GM19467 (cell line): ENCODE results near the gene MTHFSD.
A peak's percentile ranks its signal among the peaks of the same experiment; 100 is the strongest.

Experiments used
- ATAC-seq: cut with Tn5 transposase; IDR thresholded peaks from one replicate; pipeline ENCODE4 v1.9.1; 2021; ENCODE audit warnings: mild to moderate bottlenecking, moderate library complexity; ENCODE audit not compliant: unreplicated experiment

Gene MTHFSD

GRCh38 chr16:86572041-86572521 is 17.0 kb upstream of the MTHFSD start:
- ATAC-seq: no peak

DNA sequence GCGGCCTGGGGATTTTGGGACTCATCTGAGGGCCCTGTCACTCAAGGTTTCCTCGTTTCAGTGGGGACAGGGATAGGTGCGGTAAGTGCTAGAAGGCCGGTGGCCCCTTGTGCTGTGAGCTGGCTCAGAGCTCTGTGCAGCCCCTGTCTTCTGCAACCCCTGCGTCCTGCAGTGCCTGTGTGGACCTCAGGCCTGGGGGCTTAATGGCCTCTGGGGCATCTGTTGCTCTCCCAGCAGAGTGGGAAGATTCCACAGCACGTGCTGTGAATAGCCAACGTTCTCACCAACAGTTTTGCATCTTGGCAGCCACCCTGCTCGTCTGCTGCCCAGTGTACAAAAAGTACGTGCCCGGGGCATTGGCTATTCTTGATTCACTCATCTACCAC is 16.5 kb upstream of the MTHFSD start:
- no peak for ATAC-seq

DNA sequence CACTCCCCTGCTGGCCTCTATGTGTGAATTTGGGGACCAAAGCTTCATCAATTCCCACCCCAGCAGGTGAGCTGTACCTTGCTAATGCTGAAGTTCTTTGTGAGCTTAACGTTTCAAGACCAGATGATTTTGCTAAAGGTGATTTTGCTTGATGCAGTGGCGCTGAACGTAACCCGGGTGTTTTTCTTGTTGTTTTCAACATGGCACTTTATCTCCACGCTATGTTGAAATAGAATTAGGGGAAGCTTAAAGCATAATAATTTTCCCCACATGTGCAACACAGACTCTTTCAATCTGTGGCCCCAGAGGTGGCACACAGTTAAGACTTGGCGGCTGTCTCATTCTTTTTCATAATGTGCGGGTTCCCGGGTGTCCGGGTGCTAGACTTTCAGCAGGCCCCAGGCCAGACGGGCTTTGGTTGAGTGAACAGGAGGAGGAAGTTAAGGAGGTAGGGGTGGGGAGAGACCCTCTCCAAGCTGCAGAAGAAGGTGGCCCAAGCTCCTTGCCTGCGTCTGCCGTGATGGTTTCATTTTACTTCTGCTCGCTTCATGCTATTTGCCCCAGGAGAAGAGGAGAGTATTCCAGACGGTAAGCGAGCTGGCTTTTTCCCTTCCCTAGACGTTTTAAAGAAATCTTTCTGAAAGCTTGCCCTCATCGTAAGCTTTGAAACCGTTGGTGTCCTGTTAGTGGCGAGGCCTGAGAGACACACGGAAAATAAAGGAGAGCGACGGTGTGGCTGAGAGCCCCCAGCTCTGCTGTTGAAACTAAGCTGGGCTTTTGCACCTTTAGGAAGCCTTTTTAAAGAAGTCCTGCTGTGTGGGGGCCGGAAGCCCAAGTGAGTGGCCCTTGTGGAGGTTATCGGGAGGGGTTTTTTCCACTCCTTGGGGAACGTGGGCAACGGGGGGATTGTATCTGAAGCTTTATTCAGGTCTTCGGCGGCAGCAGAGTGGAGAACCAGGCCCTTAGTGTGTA is 15.8 kb upstream of the MTHFSD start:
- no peak for ATAC-seq

DNA sequence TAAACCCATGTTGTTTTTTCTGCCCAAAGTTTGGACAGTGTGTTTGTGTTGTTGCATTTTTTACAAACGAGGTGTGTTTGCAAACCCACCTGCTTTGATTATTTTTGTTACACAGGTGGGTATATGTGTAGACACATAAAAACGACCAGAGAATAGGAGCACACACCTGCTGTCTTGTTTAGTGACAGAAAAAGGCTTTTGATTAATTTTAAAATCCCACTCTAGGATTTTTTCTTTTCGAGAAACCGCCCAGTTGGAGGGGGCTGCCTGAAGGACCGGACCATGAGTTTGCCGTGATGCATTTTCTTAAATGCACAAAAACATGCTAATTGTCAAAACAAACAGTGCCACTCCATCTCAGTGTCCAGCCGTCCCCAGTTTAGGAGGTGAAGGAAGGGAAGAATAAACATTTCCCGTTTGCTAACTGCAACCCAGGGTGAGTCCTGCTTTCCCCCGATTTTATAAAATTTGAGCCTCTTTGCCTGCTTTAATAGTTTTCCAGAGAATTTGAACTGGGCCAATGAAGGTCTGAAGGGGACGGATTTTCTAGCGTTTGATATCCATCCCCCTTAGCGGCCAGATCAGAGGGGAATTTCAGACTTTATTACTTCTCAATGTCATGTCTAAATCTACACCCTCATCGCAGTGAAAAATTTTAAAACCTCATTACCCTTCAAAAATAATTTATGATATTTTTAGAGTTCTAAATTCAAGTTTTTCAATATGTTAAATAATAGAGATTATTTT is 14.8 kb upstream of the MTHFSD start:
- ATAC-seq: no peak

- ATAC-seq: no peak
Measured at GRCh38 chr16:86568677-86569623, 13.9 kb upstream of the MTHFSD start.

DNA sequence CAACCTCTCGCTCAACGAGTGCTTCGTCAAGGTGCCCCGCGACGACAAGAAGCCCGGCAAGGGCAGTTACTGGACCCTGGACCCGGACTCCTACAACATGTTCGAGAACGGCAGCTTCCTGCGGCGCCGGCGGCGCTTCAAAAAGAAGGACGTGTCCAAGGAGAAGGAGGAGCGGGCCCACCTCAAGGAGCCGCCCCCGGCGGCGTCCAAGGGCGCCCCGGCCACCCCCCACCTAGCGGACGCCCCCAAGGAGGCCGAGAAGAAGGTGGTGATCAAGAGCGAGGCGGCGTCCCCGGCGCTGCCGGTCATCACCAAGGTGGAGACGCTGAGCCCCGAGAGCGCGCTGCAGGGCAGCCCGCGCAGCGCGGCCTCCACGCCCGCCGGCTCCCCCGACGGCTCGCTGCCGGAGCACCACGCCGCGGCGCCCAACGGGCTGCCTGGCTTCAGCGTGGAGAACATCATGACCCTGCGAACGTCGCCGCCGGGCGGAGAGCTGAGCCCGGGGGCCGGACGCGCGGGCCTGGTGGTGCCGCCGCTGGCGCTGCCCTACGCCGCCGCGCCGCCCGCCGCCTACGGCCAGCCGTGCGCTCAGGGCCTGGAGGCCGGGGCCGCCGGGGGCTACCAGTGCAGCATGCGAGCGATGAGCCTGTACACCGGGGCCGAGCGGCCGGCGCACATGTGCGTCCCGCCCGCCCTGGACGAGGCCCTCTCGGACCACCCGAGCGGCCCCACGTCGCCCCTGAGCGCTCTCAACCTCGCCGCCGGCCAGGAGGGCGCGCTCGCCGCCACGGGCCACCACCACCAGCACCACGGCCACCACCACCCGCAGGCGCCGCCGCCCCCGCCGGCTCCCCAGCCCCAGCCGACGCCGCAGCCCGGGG is 12.9 kb upstream of the MTHFSD start:
- ATAC-seq: no peak

- no peak for ATAC-seq
Measured at GRCh38 chr16:86566966-86567700, 12.1 kb upstream of the MTHFSD start.

- ATAC-seq: no peak
Measured at GRCh38 chr16:86566601-86566965, 11.5 kb upstream of the MTHFSD start, which contains the start of gene FOXC2. TSS of gene FOXC2 (plus strand) at chr16:86566829. CDS start at chr16:86567336, 507 bp downstream.

DNA sequence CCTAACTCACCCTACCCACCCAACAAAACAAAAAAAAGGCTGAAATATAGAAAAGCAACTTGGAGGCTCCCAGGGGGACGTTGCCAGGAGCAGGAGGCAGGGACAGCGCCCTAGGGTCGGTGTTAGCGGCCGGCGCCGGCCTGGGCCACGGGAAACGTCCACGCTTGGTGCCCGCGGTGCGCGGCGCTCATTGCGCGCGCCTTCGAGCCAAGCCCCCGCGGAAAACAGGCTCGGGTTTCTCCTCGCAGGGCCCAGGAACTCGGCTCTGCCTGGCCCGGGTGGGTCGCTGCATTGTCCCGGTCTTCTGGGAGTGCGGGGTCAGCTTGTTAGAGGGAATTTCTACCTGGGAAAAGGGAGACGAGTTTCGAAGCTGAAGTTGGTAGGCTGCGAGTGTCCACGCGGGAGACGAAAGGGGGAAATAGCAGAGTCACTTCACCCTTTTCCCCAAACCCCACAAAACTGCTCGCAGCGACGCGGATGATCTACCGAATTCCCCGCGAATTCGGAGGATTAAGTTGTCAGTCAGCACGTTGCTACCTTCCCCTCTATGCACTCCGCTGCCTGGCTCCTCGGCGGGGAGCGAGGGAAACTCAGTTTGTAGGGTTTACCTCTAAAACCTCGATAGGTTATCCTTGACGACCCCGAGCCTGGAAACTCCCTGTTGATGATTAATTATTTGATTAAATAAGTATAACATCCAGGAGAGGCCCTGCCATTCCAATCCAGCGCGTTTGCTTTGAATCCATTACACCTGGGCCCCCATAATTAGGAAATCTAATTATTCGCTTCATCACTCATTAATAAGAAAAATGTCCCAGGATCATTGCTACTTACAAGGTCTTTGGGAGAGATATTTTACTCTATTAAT is 10.8 kb upstream of the MTHFSD start:
- ATAC-seq: no peak

GRCh38 chr16:86565181-86565631 is 10.2 kb upstream of the MTHFSD start:
- no peak for ATAC-seq

- ATAC-seq: peak; percentile 57
Measured at GRCh38 chr16:86563469-86564345, 8.7 kb upstream of the MTHFSD start.

GRCh38 chr16:86562356-86562755 is 7.3 kb upstream of the MTHFSD start:
- ATAC-seq: no peak

GRCh38 chr16:86559802-86560305 is 4.8 kb upstream of the MTHFSD start:
- ATAC-seq: no peak

GRCh38 chr16:86558355-86559193 is 3.5 kb upstream of the MTHFSD start:
- ATAC-seq: no peak

- ATAC-seq: no peak
Measured at GRCh38 chr16:86557587-86557986, 2.6 kb upstream of the MTHFSD start.

- ATAC-seq: no peak
Measured at GRCh38 chr16:86556576-86556975, 1.5 kb upstream of the MTHFSD start.
